Muscle layer of colon (tissue), 2 donors: ENCODE measurements around the gene C10orf90.

Source experiments
- H3K27ac ChIP-seq: one replicate; pipeline ENCODE4 v1.7.0; 2013; ENCODE audit warnings: low read depth, mild to moderate bottlenecking, low read length, moderate library complexity
- H3K27me3 ChIP-seq, 2 donors: one replicate each; pipeline ENCODE4 v1.7.0; 2013; ENCODE audit warnings: low read length in 2 of 2, mild to moderate bottlenecking in 2 of 2; ENCODE audit not compliant: insufficient read depth in 2 of 2, control insufficient read depth in 1 of 2
- H3K36me3 ChIP-seq: one replicate; pipeline ENCODE4 v1.7.0; 2013; ENCODE audit warnings: mild to moderate bottlenecking, low read length; ENCODE audit not compliant: insufficient read depth
- H3K4me1 ChIP-seq: one replicate; pipeline ENCODE4 v1.7.0; 2013; ENCODE audit warnings: mild to moderate bottlenecking, low read length; ENCODE audit not compliant: insufficient read depth
- H3K4me3 ChIP-seq, 2 donors: one replicate each; pipeline ENCODE4 v1.7.0; 2013; ENCODE audit warnings: low read length in 2 of 2, low read depth in 1 of 2, mild to moderate bottlenecking in 1 of 2, moderate library complexity in 1 of 2
- H3K9ac ChIP-seq: one replicate; pipeline ENCODE4 v1.7.0; 2013; ENCODE audit warnings: low read length
- H3K9me3 ChIP-seq: one replicate; pipeline ENCODE4 v1.7.0; 2013; ENCODE audit warnings: mild to moderate bottlenecking, low read length
- donor health status: abdominal sarcoma.
- donor health status: Adenocarcinoma of cecum.

Gene C10orf90

DNA sequence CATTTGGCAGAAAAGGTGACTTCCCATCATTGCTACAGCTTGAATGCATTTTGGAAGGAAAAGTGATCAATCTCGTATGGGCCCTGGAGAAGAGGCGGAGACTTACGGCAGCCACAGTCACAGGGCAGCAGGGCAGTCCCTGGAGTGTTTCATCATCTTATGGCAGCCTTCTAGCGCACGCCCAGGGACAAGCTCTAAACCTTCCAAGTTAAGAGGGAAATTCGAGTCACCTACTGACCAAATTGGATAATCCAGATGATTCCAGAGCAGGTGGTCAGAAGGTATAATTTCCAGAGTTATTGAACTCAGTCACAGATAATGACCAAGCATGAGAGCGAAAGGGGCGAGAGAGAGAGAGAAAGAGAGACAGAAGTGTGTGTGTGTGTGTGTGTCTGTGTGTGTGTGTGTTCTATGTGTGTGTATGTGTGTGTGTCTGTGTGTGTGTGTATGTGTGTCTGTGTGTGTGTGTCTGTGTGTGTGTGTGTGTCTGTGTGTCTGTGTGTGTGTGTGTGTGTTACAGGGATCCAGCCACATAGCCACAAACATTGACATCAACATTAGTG lies 158.5 kb downstream of the C10orf90 start:
- H3K4me3 ChIP-seq, result no peak overlapping the region
- no peaks in the 10 kb centered on the region for H3K4me1 ChIP-seq
- no peak overlapping the region for H3K9ac ChIP-seq
- H3K36me3 ChIP-seq, result no peaks in the 10 kb centered on the region
- H3K27ac ChIP-seq, result no peak overlapping the region
- H3K27me3 ChIP-seq, result no peaks in the 10 kb centered on the region
- H3K9me3 ChIP-seq, result no peaks in the 10 kb centered on the region

GRCh38 chr10:126509182-126509581 lies 161.3 kb downstream of the C10orf90 start:
- Histone ChIP-seq H3K4me3 (no peak overlapping the region), H3K36me3 (no peaks in the 10 kb centered on the region), H3K27me3 (no peaks in the 10 kb centered on the region), H3K9ac (no peak overlapping the region), H3K27ac (no peak overlapping the region), H3K9me3 (no peaks in the 10 kb centered on the region), H3K4me1 (no peaks in the 10 kb centered on the region)

GRCh38 chr10:126508535-126509040 lies 161.9 kb downstream of the C10orf90 start:
- no peaks in the 10 kb centered on the region for H3K9me3 ChIP-seq
- H3K4me3 ChIP-seq, result no peak overlapping the region
- no peak overlapping the region for H3K9ac ChIP-seq
- H3K27me3 ChIP-seq, result no peaks in the 10 kb centered on the region
- no peaks in the 10 kb centered on the region for H3K4me1 ChIP-seq
- H3K27ac ChIP-seq, result no peak overlapping the region
- H3K36me3 ChIP-seq, result no peaks in the 10 kb centered on the region

- H3K27me3 ChIP-seq, result no peaks in the 10 kb centered on the region
- H3K4me1 ChIP-seq, result no peaks in the 10 kb centered on the region
- no peaks in the 10 kb centered on the region for H3K36me3 ChIP-seq
- no peak overlapping the region for H3K4me3 ChIP-seq
- H3K9me3 ChIP-seq, result no peaks in the 10 kb centered on the region
- H3K9ac ChIP-seq, result no peak overlapping the region
- no peak overlapping the region for H3K27ac ChIP-seq
These were observed 165.8 kb downstream of the C10orf90 start for GRCh38 chr10:126504761-126505112.

DNA sequence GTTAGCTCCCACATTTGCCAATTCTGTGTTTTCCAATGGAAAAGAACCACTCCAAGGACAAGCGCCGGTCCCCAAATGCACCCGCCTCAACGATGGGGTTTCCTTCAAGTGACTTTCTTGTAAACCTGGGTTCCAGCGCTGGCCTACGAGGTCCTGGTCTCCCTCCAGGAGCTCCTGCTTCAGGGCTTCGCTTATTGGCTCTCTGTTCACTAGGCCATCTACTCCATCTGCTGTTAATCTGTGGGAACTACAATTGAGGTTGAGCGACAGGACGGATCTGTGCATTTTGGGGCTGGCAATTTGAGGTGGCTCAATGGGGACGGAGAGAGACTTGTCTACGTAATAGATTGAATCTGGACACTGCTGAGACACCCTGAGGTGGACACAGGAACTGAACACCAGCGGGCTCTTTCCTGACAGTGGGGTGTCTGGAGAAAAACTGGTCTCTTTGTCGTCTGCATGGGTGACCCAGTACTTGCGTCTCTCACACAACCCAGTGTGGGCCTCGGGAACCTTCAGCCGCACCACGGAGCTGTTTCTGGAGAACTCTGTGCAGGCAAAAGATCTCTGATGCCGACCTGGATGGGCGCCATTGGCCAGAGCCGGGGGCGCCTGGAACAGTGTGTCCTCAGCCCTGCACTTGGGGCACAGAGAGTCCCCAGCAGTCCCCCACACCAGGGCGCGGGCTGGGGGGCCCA lies 166.3 kb downstream of the C10orf90 start:
- H3K9me3 ChIP-seq, result no peaks in the 10 kb centered on the region
- no peak overlapping the region for H3K9ac ChIP-seq
- H3K4me3 ChIP-seq, result no peak overlapping the region
- no peaks in the 10 kb centered on the region for H3K36me3 ChIP-seq
- no peak overlapping the region for H3K27ac ChIP-seq
- no peaks in the 10 kb centered on the region for H3K27me3 ChIP-seq
- H3K4me1 ChIP-seq, result no peaks in the 10 kb centered on the region

DNA sequence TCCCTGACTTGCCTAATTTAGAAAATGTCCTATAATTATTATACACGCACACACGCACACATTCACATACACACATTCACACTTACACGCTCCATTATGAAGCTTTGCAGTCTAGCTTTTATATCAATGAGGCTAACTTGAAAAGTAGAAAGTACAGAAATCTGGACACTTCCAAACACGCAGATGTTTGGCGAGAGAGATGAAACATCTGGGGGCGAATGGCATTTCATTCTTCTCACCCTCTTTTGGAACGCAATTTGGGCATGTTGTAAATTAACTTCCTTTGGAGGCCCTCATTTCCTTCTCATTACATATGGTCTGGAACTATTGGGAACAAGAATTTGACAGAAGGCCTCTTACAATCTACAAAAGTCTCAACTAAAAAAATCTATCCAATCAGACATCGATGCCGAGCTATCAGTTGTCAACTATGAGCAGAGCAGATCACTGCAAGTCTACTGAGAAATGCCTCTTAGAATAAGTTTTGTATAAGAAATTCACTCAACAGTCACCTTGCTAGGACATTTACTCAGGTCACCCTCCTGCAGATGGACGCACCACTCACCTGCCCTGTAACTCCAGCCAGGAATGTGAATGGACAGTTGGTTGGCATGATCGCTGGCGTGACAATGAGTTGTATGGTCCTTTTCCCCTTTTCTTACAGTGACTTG lies 167.0 kb downstream of the C10orf90 start:
- Histone ChIP-seq H3K4me1 (no peaks in the 10 kb centered on the region), H3K9me3 (no peaks in the 10 kb centered on the region), H3K27ac (no peak overlapping the region), H3K27me3 (no peaks in the 10 kb centered on the region), H3K4me3 (no peak overlapping the region), H3K9ac (no peak overlapping the region), H3K36me3 (no peaks in the 10 kb centered on the region)

DNA sequence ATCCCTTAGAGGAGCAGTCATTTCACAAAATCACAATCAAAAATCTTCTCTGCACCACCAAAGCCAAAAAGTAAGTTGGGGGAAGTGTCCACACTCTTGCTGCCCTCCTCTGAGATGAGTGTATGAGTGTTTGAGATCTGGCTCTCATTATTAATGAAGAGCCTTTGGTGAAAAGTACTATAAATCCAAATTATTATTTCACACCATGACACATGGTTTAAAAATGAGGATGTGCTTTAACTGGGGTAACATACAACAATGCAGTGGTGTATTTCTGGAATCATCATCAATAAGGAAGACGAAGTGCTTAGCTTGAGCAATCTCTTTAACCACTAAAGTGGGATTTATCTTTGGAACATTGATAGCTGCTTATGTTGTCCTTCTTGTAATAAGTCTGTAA lies 168.1 kb downstream of the C10orf90 start:
- Histone ChIP-seq H3K4me3 (no peak overlapping the region), H3K36me3 (no peaks in the 10 kb centered on the region), H3K9ac (no peak overlapping the region), H3K4me1 (no peaks in the 10 kb centered on the region), H3K27me3 (no peaks in the 10 kb centered on the region), H3K9me3 (no peaks in the 10 kb centered on the region), H3K27ac (no peak overlapping the region)

DNA sequence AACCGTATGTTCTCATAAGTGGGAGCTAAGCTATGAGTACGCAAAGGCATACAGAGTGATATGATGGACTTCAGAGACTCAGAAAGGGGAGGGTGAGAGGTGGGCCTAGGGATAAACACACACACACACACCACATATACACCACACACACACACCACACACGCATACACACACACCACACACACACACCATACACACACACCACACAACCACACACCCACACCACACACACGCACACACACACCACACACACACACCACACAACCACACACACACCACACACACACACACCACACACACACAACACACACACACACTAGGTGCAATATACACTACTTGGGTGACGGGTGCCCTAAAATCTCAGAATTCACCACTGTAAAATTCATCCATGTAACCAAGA lies 168.7 kb downstream of the C10orf90 start:
- Histone ChIP-seq H3K9ac (no peak overlapping the region), H3K4me1 (no peaks in the 10 kb centered on the region), H3K36me3 (no peaks in the 10 kb centered on the region), H3K27me3 (no peaks in the 10 kb centered on the region), H3K4me3 (no peak overlapping the region), H3K9me3 (no peaks in the 10 kb centered on the region), H3K27ac (no peak overlapping the region)

- Histone ChIP-seq H3K27ac (no peak overlapping the region), H3K4me3 (no peak overlapping the region), H3K4me1 (no peaks in the 10 kb centered on the region), H3K9me3 (no peaks in the 10 kb centered on the region), H3K27me3 (no peaks in the 10 kb centered on the region), H3K36me3 (no peaks in the 10 kb centered on the region), H3K9ac (no peak overlapping the region)
These were observed 169.6 kb downstream of the C10orf90 start for GRCh38 chr10:126500866-126501265.

- H3K9me3 ChIP-seq, result no peaks in the 10 kb centered on the region
- no peaks in the 10 kb centered on the region for H3K27me3 ChIP-seq
- no peak overlapping the region for H3K9ac ChIP-seq
- no peaks in the 10 kb centered on the region for H3K4me1 ChIP-seq
- no peak overlapping the region for H3K4me3 ChIP-seq
- H3K27ac ChIP-seq, result no peak overlapping the region
- no peaks in the 10 kb centered on the region for H3K36me3 ChIP-seq
These were observed 170.3 kb downstream of the C10orf90 start for GRCh38 chr10:126500185-126500584.

- no peaks in the 10 kb centered on the region for H3K36me3 ChIP-seq
- H3K27me3 ChIP-seq, result no peaks in the 10 kb centered on the region
- H3K4me1 ChIP-seq, result no peaks in the 10 kb centered on the region
- no peak overlapping the region for H3K4me3 ChIP-seq
- no peak overlapping the region for H3K27ac ChIP-seq
- no peak overlapping the region for H3K9ac ChIP-seq
- no peaks in the 10 kb centered on the region for H3K9me3 ChIP-seq
These were observed 170.7 kb downstream of the C10orf90 start for GRCh38 chr10:126499744-126500143.
